Upper lobe of left lung (tissue), 6 donors: ENCODE measurements around the gene EMX2. TPM values are rescaled to one million over a fixed set of nuclear protein-coding genes. Genes with fewer than 3 reads are reported as not detected.

Experiments
- ATAC-seq, 2 donors: fragments of 200-7000 bp; cut with Tn5 transposase; one replicate each; pipeline ENCODE4 v1.9.1; 2022; ENCODE audit warnings: mild to moderate bottlenecking in 2 of 2, moderate library complexity in 2 of 2; ENCODE audit not compliant: low FRiP score in 2 of 2
- DNase-seq, 2 donors: peaks; one replicate each; pipeline ENCODE4 v3.0.0-alpha.2; 2019 to 2020
- H3K27ac ChIP-seq, 4 donors: fragments of 200-600 bp; sonication (generic); one replicate each; pipeline ENCODE4 v1.5.1; 2016 to 2019
- H3K27me3 ChIP-seq, 4 donors: fragments of 200-600 bp; sonication (generic); one replicate each; pipeline ENCODE4 v1.5.1; 2017 to 2019
- H3K36me3 ChIP-seq, 4 donors: fragments of 200-600 bp; sonication (generic); one replicate each; pipeline ENCODE4 v1.5.1; 2016 to 2019
- H3K4me1 ChIP-seq, 4 donors: fragments of 200-600 bp; sonication (generic); one replicate each; pipeline ENCODE4 v1.5.1; 2018 to 2019
- H3K4me3 ChIP-seq, 4 donors: fragments of 200-600 bp; sonication (generic); one replicate each; pipeline ENCODE4 v1.5.1; 2017 to 2019; ENCODE audit warnings: mild to moderate bottlenecking in 2 of 4, moderate library complexity in 1 of 4
- H3K9me3 ChIP-seq, 4 donors: fragments of 200-600 bp; sonication (generic); one replicate each; pipeline ENCODE4 v1.5.1; 2018 to 2019
- CTCF ChIP-seq, 6 experiments: fragments of 450-650 bp in 4 of 6; fragments of 200-600 bp in 2 of 6; sonication (generic) in 2 of 6; IDR thresholded peaks; one replicate each; pipeline ENCODE4 v1.5.1; 2016 to 2019; ENCODE audit warnings: antibody characterized with exemption in 6 of 6
- EP300 ChIP-seq, 4 donors: sonication (generic); formaldehyde crosslinking; IDR thresholded peaks; one replicate each; pipeline ENCODE4 v1.5.1; 2017; ENCODE audit warnings: antibody characterized with exemption in 4 of 4, control low read depth in 2 of 4
- POLR2A ChIP-seq, 4 donors: fragments of 450-650 bp; IDR thresholded peaks; one replicate each; pipeline ENCODE4 v1.5.1; 2016 to 2017; ENCODE audit warnings: antibody characterized with exemption in 4 of 4, mild to moderate bottlenecking in 2 of 4
- POLR2AphosphoS5 ChIP-seq, 2 donors: sonication (generic); formaldehyde crosslinking; IDR thresholded peaks; one replicate each; pipeline ENCODE4 v1.5.1; 2017; ENCODE audit warnings: antibody characterized with exemption in 2 of 2
- WGBS, 2 donors: methylation state at CpG; one replicate each; pipeline ENCODE4 v1.1.5; 2017 to 2018; 5-methylcytosine and 5-hydroxymethylcytosine counted together
- total RNA-seq, 6 donors: library from RNA; depleted of rRNA in 4 of 6; stranded (reverse); fragments of >200 nt in 4 of 6; gene quantifications; one replicate each; pipeline versions ENCODE4 v1.1.0 to v1.2.1, GENCODE V29; 2016 to 2021
- donor health status: DM: no; HTN: no; CAD: no; lungs with moderate emphysema.
- donor health status: DM: no; HTN: yes; CAD: no; lungs with severe emphysema.

EMX2 gene
- total RNA-seq, 6 donors from 2014 or later, result 0.09 TPM; not detected in 5

GRCh38 chr10:117569610-117570390, 27.3 kb downstream of the EMX2 start:
- H3K4me3 ChIP-seq, result no peak overlapping the region
- no peak for TF ChIP-seq POLR2AphosphoS5 (IDR thresholded peaks at IDR 0.05)
- TF ChIP-seq POLR2A (IDR thresholded peaks at IDR 0.05), result no peak
- TF ChIP-seq CTCF (IDR thresholded peaks at IDR 0.05), result no peak
- TF ChIP-seq EP300 (IDR thresholded peaks at IDR 0.05), result no peak
- ATAC-seq, result no peak
- H3K9me3 ChIP-seq, result no peaks in the 10 kb centered on the region
- no peaks in the 10 kb centered on the region for H3K4me1 ChIP-seq
- no peaks in the 10 kb centered on the region for H3K36me3 ChIP-seq
- 45 to 59% methylated on average over 8 to 9 of the region's 9 CpGs for WGBS, 2 donors
- H3K27me3 ChIP-seq, result peaks cover 0 to under 1% (median 0%) of the 10 kb centered on the region in 4 donors
- no peak overlapping the region for H3K27ac ChIP-seq
- no peak for DNase-seq

GRCh38 chr10:117570880-117571279, 28.3 kb downstream of the EMX2 start:
- Histone ChIP-seq H3K36me3 (no peaks in the 10 kb centered on the region), H3K9me3 (no peaks in the 10 kb centered on the region), H3K27me3 (no peaks in the 10 kb centered on the region), H3K4me3 (no peak overlapping the region), H3K4me1 (no peaks in the 10 kb centered on the region), H3K27ac (no peak overlapping the region)
- TF ChIP-seq EP300 (IDR thresholded peaks at IDR 0.05) (no peak), CTCF (IDR thresholded peaks at IDR 0.05) (no peak), POLR2A (IDR thresholded peaks at IDR 0.05) (no peak), POLR2AphosphoS5 (IDR thresholded peaks at IDR 0.05) (no peak)
- DNase-seq, result no peak
- WGBS, 2 donors, result 66 to 74% methylated on average over 5 of the region's 5 CpGs
- no peak for ATAC-seq

GRCh38 chr10:117574498-117575146, 32.1 kb downstream of the EMX2 start:
- Histone ChIP-seq H3K27me3 (no peaks in the 10 kb centered on the region), H3K36me3 (no peaks in the 10 kb centered on the region), H3K4me1 (no peaks in the 10 kb centered on the region), H3K4me3 (no peak overlapping the region), H3K9me3 (no peaks in the 10 kb centered on the region), H3K27ac (no peak overlapping the region)
- DNase-seq (no peak), ATAC-seq (no peak)
- WGBS, 2 donors, result 47 to 54% methylated on average over 10 to 11 of the region's 11 CpGs
- no peak for TF ChIP-seq POLR2A (IDR thresholded peaks at IDR 0.05)
- TF ChIP-seq EP300 (IDR thresholded peaks at IDR 0.05), result no peak
- no peak for TF ChIP-seq CTCF (IDR thresholded peaks at IDR 0.05)
- TF ChIP-seq POLR2AphosphoS5 (IDR thresholded peaks at IDR 0.05), result no peak

- H3K27me3 ChIP-seq, result no peaks in the 10 kb centered on the region
- no peak overlapping the region for H3K4me3 ChIP-seq
- H3K9me3 ChIP-seq, result no peaks in the 10 kb centered on the region
- no peaks in the 10 kb centered on the region for H3K36me3 ChIP-seq
- no peak for ATAC-seq
- no peak overlapping the region for H3K27ac ChIP-seq
- TF ChIP-seq POLR2AphosphoS5 (IDR thresholded peaks at IDR 0.05), result no peak
- TF ChIP-seq EP300 (IDR thresholded peaks at IDR 0.05), result no peak
- no peak for TF ChIP-seq CTCF (IDR thresholded peaks at IDR 0.05)
- TF ChIP-seq POLR2A (IDR thresholded peaks at IDR 0.05), result no peak
- no peaks in the 10 kb centered on the region for H3K4me1 ChIP-seq
- 73 to 80% methylated on average over 3 of the region's 3 CpGs for WGBS, 2 donors
- DNase-seq, result no peak
Observed at GRCh38 chr10:117578490-117578889, 35.9 kb downstream of the EMX2 start.
